GM21529 (cell line): ENCODE measurements around the gene SIL1.
"Not testable (repeated sequence)": the region's sequence is repeated elsewhere in the genome, so short reads cannot be mapped to it uniquely, and the experiment has no call there.

Experiments used
- ATAC-seq: cut with Tn5 transposase; IDR thresholded peaks from one replicate; pipeline ENCODE4 v1.9.1; 2021; ENCODE audit not compliant: unreplicated experiment

SIL1 gene

DNA sequence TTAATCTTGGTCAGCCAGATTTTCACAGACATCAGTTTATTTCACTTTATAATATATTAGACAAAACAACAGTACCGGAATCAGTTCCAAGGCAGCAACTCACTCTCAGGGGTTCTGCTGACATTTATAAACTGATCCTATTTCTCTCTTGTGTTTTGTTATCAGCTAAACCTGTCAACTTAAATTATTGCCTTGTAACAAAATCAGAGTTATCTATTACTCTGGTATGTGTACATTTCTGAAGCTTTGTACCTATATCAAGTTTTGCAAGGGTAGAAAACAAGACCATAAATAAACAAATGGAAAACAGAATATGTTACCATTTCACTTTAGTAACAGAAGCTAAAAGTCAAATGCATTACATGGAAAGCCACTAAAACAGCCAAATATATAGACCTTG is 122.1 kb downstream of the SIL1 start:
- ATAC-seq = no peak

DNA sequence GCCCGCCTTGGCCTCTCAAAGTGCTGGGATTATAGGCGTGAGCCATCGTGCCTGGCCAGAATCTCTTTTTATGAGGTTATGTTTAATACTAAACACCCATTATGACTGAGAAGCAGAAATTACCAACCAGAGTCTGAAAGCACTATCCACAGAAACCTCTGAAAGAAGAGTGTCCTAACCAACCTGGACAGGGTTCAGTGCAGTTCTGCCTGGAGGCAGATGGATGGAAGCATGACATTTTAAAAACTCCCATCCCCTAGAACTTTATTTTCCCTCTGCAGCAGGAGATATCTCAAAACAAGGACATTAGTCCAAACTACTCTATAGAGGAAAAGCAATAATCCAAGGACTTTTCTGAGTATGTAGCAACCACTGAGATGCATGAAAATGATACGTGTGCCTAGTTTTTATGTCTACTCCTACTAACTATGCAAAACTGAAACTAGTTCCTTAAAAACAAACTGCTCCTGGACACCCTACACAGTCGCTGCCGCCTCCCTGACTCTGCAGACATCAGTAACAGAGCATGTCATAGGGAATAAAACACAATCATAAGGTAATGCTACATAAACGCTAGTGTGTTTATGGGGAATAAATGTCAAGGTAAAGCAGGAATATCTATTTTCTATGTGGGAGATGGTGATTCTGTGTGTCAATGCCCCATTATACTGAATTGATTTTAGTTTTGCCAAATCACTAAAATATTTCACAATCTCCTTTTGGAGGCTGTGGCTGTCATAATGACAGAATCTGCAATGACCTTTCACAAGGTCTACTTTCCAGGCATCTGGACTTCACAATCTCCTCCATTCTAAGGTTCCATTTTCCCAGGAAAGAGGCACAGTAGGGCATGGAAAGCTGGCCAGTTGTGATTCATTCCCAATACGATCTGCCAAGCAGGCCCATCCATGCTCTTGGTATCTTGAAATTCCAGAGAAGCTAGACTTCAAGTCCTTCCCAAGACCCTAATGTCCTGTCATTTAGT is 122.8 kb downstream of the SIL1 start:
- ATAC-seq = no peak

DNA sequence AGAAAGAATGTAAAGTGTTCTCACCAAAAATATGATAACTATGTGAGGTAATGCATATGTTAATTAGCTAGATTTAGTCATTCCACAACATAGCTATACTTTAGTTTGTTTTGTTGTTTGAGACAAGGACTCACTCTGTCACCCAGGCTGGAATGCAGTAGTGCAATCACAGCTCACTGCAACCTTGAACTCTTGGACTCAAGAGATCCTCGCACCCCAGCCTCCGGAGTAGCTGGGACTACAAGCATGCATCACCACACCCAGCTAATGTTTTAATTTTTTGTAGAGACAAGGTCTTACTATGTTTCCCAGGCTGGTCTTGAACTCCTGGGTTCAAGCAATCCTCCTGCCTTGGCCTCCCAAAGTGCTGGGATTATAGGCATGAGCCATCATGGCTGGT is 124.2 kb downstream of the SIL1 start:
- not testable (repeated sequence) for ATAC-seq

DNA sequence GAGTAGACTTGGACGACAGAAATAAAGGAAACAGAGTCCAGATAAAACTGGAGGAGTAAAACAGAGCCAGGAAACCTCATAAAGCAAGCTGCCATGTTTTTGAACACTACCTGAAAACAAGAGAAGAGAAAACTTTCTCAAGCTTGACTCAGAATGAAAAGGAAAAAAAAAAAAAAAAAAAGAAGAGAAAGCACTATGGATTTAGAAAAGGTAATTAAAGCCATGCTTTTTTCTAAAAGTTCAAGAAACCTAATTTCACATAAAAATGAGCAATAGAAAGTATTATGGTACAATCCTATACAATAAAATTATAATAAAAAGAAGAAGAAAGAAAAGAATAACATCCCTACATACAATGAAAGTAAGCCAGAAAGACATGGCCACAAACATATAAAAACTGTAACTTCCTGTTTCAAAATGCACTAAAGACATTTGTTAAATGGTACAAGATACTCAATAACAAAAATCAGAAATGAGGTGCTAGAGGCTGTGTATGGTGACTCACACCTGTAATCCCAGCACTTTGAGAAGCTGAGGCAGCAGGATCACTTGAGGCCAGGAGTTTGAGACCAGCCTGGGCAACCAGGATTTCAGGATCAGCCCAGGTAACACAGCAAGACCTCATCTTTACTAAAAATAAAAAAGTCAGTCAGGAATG is 129.5 kb downstream of the SIL1 start:
- ATAC-seq = peak; percentile 45

DNA sequence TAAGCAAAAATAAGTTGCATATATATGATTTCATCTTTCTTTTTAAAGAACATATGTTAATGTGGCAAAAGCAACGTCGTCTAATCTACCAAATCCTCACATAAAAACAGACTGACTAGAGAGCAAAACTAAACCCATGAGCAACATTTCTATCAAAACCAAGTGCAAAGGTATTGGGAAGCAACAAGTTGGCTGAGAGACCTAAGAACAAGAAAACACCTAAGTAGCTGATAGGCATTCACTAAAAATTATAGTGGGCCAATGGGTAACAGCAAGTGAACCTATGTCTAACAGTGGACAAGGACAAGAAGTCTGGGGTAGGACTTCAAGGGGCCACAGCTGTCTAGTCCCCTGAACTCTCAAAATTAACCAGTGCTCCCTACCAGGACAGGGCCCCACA is 130.1 kb downstream of the SIL1 start:
- ATAC-seq = no peak

DNA sequence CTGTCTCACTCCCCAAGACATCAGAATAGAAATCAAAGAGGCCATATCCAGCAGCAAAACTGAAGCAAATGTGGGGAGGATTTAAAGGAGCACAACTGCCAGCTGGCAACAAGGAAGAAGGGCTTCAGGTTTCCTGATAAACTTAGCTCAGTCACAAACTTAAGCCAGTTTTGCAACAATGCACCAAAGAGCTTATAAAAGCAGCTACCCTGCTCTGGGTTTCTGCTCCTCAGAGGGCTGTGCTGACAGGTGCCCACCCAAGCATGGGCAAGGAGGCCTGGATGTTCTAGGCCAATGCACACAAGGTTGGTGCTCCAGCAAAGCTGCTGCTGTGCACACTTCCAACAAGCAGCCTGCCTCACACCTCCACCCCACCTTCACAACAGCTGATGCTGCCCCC is 132.9 kb downstream of the SIL1 start:
- ATAC-seq = no peak

DNA sequence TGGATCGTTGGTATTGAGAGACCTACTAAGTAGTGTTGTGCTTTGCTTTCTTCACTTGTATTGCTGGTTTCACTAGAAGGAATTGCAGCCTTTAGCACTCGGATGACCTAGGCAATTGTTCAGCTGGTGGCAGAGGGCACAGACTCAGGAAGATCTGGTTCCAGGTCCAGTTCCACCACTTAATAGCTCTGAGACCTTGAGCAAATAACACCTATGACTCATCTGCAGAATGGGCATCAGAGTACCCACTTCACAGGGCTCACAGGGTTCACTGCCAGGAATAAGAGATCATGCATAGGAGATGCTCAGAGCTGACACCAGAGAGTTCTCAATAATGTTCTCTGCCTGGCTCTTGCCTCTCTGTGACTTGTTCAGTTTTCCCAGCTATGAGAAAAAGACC is 133.6 kb downstream of the SIL1 start:
- ATAC-seq = no peak

DNA sequence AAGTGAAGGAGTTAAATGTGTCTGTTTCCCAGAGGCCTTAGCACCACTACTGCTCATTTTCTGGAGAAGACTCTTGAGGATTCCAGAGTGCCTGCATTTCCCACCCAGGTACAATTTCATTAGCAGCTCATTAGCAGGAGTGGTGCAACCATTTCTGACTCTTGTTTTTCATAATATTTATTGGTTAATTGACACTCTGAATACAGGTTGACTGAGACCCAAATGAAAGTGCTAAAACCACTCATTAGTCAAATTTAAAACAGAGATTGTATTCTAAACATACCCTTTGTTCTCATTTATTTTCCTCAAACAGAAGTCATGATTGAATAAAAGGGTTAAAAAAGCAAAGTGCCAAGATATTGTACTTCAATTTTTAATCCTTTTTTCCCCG is 134.5 kb downstream of the SIL1 start:
- no peak for ATAC-seq

DNA sequence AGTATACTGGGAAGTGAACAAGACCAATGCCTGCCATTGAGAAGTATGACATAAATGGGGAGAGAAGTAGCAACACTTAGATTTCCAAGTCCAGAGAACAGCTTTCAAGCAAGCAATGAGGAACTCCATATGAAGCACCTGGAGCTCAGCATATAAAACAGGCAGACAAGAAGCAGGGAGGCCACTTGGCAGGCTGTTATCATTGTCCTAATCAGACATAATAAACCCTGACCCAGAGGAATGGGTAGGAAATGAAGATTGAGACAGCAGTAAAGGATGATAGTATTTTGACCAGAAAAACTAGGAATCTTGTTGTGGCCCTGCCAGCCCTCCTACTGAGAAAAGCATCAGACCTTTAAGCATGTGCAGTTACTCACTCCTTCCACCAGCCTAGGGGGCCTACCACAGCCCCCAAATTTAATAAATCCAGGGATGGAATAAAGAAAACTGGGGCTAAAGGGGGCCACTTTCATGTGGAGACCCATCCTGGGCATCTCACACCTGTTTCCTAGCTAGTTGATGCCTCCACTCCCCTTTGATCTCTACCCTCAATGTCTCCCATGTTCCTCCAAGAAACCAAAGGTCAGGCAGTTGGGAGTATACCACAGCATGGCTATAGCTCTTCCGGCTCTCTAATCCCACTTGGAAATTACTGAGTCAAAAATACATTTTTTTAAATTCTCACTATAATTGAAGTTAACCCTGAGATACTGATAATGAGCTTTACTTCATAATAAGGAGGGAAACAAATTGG is 135.1 kb downstream of the SIL1 start:
- no peak for ATAC-seq

DNA sequence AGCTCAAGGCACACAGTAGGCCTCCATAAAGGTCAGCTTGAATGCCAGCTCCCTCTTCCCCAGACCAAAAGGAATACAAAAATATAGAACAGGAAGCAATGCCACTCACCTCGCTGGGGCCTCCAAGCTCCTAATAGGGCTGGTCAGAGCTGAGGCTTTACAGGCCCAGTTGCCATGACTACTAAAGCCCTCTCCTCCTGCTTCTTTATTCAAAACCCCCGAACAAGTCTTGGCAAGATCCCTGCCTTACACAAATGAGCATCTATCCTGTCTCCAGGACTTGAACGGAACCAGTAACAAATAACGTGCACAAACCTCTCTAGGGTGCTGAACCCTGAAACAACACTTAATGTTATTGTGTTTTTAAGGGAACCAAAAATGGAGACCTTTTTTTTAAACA is 136.3 kb downstream of the SIL1 start:
- ATAC-seq = no peak

DNA sequence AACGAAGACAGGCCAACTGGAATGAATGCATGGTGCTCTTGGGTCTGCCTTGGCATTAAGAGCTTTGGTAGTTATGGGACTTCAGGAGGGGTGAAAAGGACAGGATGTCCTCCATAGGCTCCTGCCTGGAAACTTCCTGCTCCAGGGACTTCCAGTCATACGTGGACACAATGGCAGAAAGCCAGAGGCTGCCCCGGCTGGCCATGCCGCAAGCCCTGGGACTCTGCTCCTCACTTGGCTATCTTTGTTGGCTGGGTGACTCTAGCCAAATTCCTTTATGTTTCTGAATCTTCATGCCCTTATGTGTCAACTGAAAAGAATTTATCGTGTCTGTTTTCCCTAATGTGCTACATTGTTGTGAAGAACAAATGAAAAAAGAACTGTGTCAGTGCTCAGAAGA is 136.9 kb downstream of the SIL1 start:
- ATAC-seq = no peak

DNA sequence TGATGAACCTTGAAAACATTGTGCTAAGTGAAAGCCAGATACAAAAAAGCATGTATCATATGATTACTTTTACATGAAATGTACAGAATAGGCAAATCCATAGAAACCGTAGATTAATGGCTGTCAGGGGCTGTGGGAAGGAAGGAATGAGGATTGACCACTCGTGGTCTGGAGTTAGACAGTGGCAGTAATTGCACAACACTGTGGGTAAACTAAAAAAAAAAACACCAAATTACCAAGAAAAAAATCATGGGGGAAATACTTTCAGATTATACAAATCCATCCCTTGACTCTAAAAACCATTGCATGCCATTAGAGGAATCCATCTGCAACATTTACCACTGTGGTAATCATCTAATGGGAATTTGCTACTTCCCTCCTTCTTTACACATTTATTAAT is 140.0 kb downstream of the SIL1 start:
- no peak for ATAC-seq

DNA sequence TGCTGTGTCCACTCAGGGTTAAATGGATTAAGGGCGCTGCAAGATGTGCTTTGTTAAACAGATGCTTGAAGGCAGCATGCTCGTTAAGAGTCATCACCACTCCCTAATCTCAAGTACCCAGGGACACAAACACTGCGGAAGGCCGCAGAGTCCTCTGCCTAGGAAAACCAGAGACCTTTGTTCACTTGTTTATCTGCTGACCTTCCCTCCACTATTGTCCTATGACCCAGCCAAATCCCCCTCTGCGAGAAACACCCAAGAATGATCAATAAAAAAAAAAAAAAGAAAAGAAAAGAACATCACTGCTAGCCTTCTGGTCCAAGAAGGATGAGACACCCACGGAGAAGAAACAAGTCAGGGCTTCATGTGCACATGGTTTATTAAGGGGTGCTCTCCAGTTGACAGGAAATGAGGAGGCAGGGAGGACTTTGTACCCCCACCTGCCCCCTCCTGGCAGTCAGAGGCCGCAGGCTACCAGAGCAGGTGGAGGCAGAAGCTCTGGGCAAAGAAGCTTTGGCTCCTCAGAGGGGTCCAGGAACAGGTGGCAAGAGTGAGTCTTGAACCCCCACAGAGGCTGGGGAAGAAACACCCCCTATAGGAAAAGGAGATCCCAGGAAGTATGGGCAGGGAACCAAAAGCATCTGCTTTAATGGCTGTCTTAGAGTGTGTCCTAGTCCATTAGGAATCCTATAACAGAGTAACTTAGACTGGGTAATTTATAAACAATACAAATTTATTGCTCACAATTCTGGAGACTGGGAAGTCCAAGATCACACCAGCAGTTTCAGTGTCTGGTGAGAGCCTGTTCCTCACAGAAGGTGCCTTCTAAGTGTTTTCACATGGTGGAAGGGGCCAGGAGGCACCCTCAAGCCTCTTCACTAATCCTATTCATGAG is 140.9 kb downstream of the SIL1 start:
- not testable (repeated sequence) for ATAC-seq

DNA sequence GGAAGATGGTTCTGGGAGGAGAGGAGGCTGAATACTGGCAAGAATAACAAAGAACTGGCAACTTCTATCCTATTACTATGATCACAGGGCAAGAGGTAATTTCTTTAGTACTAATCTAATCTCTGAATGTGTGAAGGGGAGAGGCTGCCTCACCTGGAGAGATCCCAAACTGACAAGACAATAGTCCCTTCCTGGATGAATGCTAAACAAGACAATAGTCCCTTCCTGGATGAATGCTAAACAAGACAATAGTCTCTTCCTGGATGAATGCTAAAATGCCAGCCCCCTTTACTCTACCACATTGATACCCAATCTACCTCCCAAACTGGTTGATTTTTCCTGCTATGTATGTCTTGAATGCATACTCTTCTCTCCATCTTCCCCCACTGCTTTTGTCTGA is 145.2 kb downstream of the SIL1 start:
- ATAC-seq = no peak

DNA sequence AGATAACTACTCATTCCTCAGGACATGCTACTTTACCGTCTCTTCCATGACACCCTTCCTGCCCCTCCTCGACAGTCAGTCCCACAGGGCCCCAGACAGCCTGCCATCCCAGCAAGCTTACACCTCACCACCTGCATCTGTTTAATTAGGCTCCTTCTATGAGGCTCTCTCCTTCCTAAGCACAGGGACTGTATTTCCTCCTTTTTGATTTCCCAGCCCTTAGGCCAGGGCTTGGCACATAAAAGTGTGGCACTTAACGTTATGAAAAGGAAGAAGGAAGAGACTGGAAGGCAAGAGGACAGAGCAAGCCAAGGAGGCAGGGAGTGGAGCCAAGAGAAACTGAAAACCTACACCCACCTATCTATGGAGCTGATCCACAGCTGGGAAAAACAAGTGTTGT is 146.8 kb downstream of the SIL1 start:
- ATAC-seq = no peak

DNA sequence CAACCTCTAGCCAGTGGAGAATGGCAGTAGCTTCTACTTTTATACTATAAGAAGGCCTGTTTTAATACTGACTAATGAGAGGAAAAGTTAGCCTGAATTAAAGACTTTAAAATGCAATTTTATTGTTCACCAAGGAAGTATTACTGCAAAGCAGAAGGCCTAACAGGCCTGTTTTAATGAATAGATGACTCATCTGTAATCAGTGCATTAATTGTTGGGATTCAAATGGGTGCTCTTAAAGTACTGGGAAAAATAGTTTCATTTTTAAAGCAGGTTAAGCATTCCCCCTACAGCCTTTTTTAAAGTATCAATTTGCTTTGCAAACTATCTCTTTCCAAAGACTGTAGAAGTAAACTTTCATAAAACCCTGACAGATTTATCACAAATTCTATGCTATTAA is 147.7 kb downstream of the SIL1 start:
- no peak for ATAC-seq

DNA sequence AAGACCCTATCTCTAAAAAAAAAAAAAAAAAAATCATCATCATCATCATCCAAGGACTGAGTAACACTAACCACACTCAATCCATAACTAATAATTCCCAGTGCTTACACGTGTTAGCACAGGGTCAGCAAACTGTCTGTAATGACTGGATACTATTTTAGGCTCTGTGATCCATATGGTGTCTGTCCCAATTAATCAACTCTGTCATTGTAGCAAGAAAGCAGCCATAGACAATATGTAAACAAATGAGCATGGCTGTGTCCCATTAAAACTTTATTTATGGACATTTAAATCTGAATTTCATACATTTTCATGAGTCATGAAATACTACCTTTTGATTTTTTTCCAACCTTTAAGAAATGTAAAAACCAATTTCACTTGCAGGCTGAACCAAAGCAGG is 148.4 kb downstream of the SIL1 start:
- ATAC-seq = no peak

DNA sequence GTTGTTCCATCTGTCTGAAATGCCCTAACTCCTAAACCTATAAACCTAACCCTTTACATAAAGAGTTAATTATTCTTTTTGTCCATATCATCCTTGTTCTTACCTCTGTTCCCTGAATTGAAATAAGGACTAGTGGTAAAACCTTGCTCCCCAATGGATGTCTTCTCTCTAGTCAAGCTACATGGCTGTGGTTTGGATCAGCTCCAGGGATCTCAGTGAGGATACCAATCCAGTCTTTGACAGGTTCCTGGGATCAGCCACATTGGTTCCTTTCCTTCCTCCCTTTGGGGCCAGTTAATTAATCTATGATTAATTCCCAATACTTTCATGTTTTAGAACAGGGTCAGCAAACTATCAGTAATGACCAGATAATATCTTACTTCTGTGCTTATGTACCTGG is 151.6 kb downstream of the SIL1 start:
- ATAC-seq = no peak

DNA sequence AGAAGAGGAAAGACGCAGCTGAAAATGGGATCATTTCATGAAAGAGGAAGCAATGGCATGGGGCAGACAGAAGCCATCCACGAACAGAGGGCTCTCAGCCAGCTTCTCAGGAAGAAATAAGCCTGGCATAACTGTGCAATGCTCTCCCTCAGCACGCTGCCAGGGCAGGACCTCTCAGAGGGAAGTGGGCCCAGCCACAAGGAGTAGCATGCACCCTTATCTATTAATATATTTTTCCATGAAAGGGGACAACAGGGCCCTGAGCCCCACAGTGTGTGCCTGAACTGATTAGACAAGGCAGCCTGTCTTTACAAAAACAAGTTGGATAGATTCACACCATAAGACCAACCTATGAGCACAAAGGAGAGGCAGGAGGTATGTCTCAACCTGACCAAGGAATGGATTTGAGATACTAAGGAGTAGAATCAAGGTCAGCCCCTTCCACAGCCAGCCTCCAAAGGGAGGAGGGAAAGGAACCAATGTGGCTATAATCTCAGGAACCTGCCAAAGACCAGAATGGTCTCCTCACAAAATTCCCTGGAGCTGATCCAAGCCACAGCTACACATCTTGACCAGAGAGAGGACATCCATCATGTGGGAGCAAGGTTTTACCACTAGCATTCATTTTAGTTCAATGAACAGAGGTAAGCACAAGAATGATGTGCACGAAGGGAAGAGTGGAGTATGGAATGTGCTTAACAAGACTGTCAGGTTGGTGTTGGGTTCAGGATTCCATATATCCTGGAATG is 154.8 kb downstream of the SIL1 start:
- ATAC-seq = no peak

DNA sequence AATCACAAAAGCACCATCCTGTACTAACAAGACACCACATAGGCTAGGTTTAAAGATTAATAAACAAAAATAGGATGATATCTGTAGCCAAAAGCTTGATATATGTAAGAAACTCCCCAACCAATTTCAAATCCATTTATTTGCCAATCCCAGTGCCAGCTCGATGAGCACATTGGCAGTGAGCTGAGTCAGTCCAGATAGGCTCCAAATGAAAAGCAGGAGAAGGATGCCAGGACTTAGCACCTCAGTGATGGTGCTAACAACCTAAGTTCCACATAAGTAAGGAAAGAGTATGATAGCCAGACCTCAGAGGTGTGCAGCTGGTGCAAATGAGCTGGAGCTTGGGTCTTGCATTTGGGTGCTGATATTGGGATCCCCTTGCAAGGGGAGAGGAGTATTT is 158.1 kb downstream of the SIL1 start:
- no peak for ATAC-seq
